H9 (cell line): ENCODE measurements around the gene CCDC68. TPM values are rescaled to one million over a fixed set of nuclear protein-coding genes. Genes with fewer than 3 reads are reported as not detected.

Experiments
- DNase-seq: peaks from one replicate; pipeline ENCODE4 v3.0.0-alpha.2; 2017
- H2AFZ ChIP-seq: one replicate; pipeline ENCODE4 v1.6.1; 2013; ENCODE audit warnings: mild to moderate bottlenecking, low read length, control low read depth, moderate library complexity
- H2AK5ac ChIP-seq: 2 replicates; pipeline ENCODE4 v1.6.1; 2013; ENCODE audit warnings: low read length, control low read depth, mixed read lengths; ENCODE audit not compliant: insufficient read length
- H2BK120ac ChIP-seq: one replicate; pipeline ENCODE4 v1.6.1; 2013; ENCODE audit warnings: low read depth, mild to moderate bottlenecking, low read length, control low read depth, inconsistent platforms; ENCODE audit not compliant: poor library complexity, severe bottlenecking
- H2BK12ac ChIP-seq: 2 replicates; pipeline ENCODE4 v1.6.1; 2013; ENCODE audit warnings: low read length, control low read depth, mixed read lengths, low read depth; ENCODE audit not compliant: insufficient read length
- H2BK15ac ChIP-seq: 2 replicates; pipeline ENCODE4 v1.6.1; 2013; ENCODE audit warnings: low read depth, low read length, control low read depth
- H2BK20ac ChIP-seq: one replicate; pipeline ENCODE4 v1.6.1; 2013; ENCODE audit warnings: low read depth, mild to moderate bottlenecking, low read length, control low read depth, inconsistent platforms; ENCODE audit not compliant: poor library complexity, severe bottlenecking
- H2BK5ac ChIP-seq: 2 replicates; pipeline ENCODE4 v1.6.1; 2013; ENCODE audit warnings: low read length, control low read depth, mixed read lengths; ENCODE audit not compliant: insufficient read length
- H3K14ac ChIP-seq: 2 replicates; pipeline ENCODE4 v1.6.1; 2013; ENCODE audit warnings: low read length, control low read depth; ENCODE audit not compliant: insufficient read depth
- H3K18ac ChIP-seq: 2 replicates; pipeline ENCODE4 v1.6.1; 2013; ENCODE audit warnings: low read depth, mild to moderate bottlenecking, mixed read lengths, low read length, control low read depth; ENCODE audit not compliant: insufficient read length
- H3K23ac ChIP-seq: 2 replicates; pipeline ENCODE4 v1.6.1; 2013; ENCODE audit warnings: low read length, control low read depth, mixed read lengths, low read depth; ENCODE audit not compliant: insufficient read length
- H3K23me2 ChIP-seq: 2 replicates; pipeline ENCODE4 v1.6.1; 2013; ENCODE audit warnings: low read depth, mild to moderate bottlenecking, mixed read lengths, low read length, control low read depth; ENCODE audit not compliant: insufficient read length, poor library complexity, severe bottlenecking
- H3K27ac ChIP-seq: 2 replicates; pipeline ENCODE4 v1.5.1; 2013; ENCODE audit warnings: low read length, control low read depth, mixed read lengths, low read depth; ENCODE audit not compliant: insufficient read length
- H3K27me3 ChIP-seq: 2 replicates; pipeline ENCODE4 v1.6.1; 2013; ENCODE audit warnings: low read length, control low read depth, inconsistent platforms; ENCODE audit not compliant: insufficient read depth
- H3K4ac ChIP-seq: 2 replicates; pipeline ENCODE4 v1.6.1; 2013; ENCODE audit warnings: low read depth, mild to moderate bottlenecking, control low read depth, inconsistent platforms, low read length, moderate library complexity
- H3K4me1 ChIP-seq: 2 replicates; pipeline ENCODE4 v1.6.1; 2013; ENCODE audit warnings: low read length, control low read depth, inconsistent platforms; ENCODE audit not compliant: insufficient read depth
- H3K4me2 ChIP-seq: 2 replicates; pipeline ENCODE4 v1.6.1; 2013; ENCODE audit warnings: low read length, control low read depth, mixed read lengths; ENCODE audit not compliant: insufficient read length, insufficient read depth
- H3K56ac ChIP-seq: 2 replicates; pipeline ENCODE4 v1.6.1; 2013; ENCODE audit warnings: low read depth, mild to moderate bottlenecking, mixed read lengths, low read length, control low read depth; ENCODE audit not compliant: insufficient read length
- H3K79me1 ChIP-seq: 2 replicates; pipeline ENCODE4 v1.6.1; 2013; ENCODE audit warnings: low read depth, mild to moderate bottlenecking, moderate library complexity, low read length, control low read depth, inconsistent platforms; ENCODE audit not compliant: insufficient read depth, poor library complexity, severe bottlenecking
- H3K79me2 ChIP-seq: 2 replicates; pipeline ENCODE4 v1.6.1; 2013; ENCODE audit warnings: low read length, control low read depth, inconsistent platforms; ENCODE audit not compliant: insufficient read depth
- H3K9ac ChIP-seq: 2 replicates; pipeline ENCODE4 v1.6.1; 2013; ENCODE audit warnings: low read length, control low read depth, mixed read lengths; ENCODE audit not compliant: insufficient read length; ENCODE audit errors: extremely low read depth
- H3K9me3 ChIP-seq: one replicate; pipeline ENCODE4 v1.6.1; 2013; ENCODE audit warnings: low read depth, low read length, inconsistent platforms; ENCODE audit not compliant: control insufficient read depth
- H3T11ph ChIP-seq: one replicate; pipeline ENCODE4 v1.6.1; 2013; ENCODE audit warnings: mild to moderate bottlenecking, low read length, control low read depth, inconsistent platforms
- H4K20me1 ChIP-seq: one replicate; pipeline ENCODE4 v1.6.1; 2013; ENCODE audit not compliant: control insufficient read depth, insufficient read length, insufficient read depth
- H4K5ac ChIP-seq: 2 replicates; pipeline ENCODE4 v1.6.1; 2013; ENCODE audit warnings: low read depth, mild to moderate bottlenecking, mixed read lengths, low read length, control low read depth; ENCODE audit not compliant: insufficient read length
- H4K8ac ChIP-seq: replicated peaks from 2 replicates; pipeline ENCODE4 v1.6.1; 2013; ENCODE audit warnings: low read length, control low read depth, mixed read lengths, low read depth; ENCODE audit not compliant: insufficient read length
- H4K91ac ChIP-seq: 2 replicates; pipeline ENCODE4 v1.6.1; 2013; ENCODE audit warnings: low read depth, mild to moderate bottlenecking, moderate library complexity, mixed read lengths, low read length, control low read depth; ENCODE audit not compliant: insufficient read length
- H3K27ac Mint-ChIP-seq, 3 experiments: 2 replicates in 2 of 3; 3 replicates in 1 of 3; pipeline ENCODE4 v1.8.0; 2020 to 2021; ENCODE audit warnings: mixed read lengths in 3 of 3, mild to moderate bottlenecking in 1 of 3, moderate library complexity in 1 of 3
- H3K27me3 Mint-ChIP-seq: 2 replicates; pipeline ENCODE4 v1.8.0; 2021; ENCODE audit warnings: low read depth, mild to moderate bottlenecking, moderate library complexity, mixed read lengths
- H3K36me3 Mint-ChIP-seq, 3 experiments: 2 replicates in 2 of 3; 3 replicates in 1 of 3; pipeline ENCODE4 v1.8.0; 2020 to 2021; ENCODE audit warnings: low read depth in 3 of 3, mixed read lengths in 3 of 3; ENCODE audit not compliant: insufficient read depth in 1 of 3
- H3K4me1 Mint-ChIP-seq, 2 experiments: 2 replicates each; pipeline ENCODE4 v1.8.0; 2020; ENCODE audit warnings: mixed read lengths in 2 of 2
- H3K4me3 Mint-ChIP-seq, 2 experiments: 2 replicates in 1 of 2; 3 replicates in 1 of 2; pipeline ENCODE4 v1.8.0; 2020 to 2021; ENCODE audit warnings: mild to moderate bottlenecking in 2 of 2, mixed read lengths in 2 of 2, moderate library complexity in 1 of 2
- H3K9me3 Mint-ChIP-seq, 2 experiments: 2 replicates in 1 of 2; 3 replicates in 1 of 2; pipeline ENCODE4 v1.8.0; 2020; ENCODE audit warnings: mild to moderate bottlenecking in 2 of 2, mixed read lengths in 2 of 2, moderate library complexity in 1 of 2
- WGBS: extraction: QIAGEN DNeasy Blood & Tissue Kit; methylation state at CpG from one replicate; pipeline ENCODE4 v1.1.7; 2013; ENCODE audit warnings: missing lambda C conversion rate, low lambda C conversion rate, mixed read lengths; ENCODE audit not compliant: insufficient read length; ENCODE audit errors: extremely low coverage; 5-methylcytosine and 5-hydroxymethylcytosine counted together
- total RNA-seq: library from RNA; stranded (reverse); gene quantifications from 2 replicates; pipeline ENCODE4 v1.2.1, GENCODE V29; 2021
- TF ChIP-seq, protein P1 (sequence below): fragments of 200-600 bp; sonication (generic); conservative IDR thresholded peaks from 3 replicates; pipeline ENCODE4 v1.8.0; 2021; ENCODE audit warnings: antibody characterized with exemption, mild to moderate bottlenecking

CCDC68 gene
- total RNA-seq, 1 experiment from 2014 or later, result not detected

- DNase-seq, result no peak
- WGBS, result no CpG with 5 or more reads among the region's 2 CpGs
- H3K9me3 Mint-ChIP-seq, result no peaks in the 10 kb centered on the region; a peak in 1 of 5 replicates
Measured at GRCh38 chr18:54878159-54878622, 81.1 kb downstream of the CCDC68 start.

More at GRCh38 chr18:54878159-54878622, 81.1 kb downstream of the CCDC68 start:
- TF ChIP-seq, protein P1, sequence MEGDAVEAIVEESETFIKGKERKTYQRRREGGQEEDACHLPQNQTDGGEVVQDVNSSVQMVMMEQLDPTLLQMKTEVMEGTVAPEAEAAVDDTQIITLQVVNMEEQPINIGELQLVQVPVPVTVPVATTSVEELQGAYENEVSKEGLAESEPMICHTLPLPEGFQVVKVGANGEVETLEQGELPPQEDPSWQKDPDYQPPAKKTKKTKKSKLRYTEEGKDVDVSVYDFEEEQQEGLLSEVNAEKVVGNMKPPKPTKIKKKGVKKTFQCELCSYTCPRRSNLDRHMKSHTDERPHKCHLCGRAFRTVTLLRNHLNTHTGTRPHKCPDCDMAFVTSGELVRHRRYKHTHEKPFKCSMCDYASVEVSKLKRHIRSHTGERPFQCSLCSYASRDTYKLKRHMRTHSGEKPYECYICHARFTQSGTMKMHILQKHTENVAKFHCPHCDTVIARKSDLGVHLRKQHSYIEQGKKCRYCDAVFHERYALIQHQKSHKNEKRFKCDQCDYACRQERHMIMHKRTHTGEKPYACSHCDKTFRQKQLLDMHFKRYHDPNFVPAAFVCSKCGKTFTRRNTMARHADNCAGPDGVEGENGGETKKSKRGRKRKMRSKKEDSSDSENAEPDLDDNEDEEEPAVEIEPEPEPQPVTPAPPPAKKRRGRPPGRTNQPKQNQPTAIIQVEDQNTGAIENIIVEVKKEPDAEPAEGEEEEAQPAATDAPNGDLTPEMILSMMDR, result no peak
- H3K14ac ChIP-seq, result no peak overlapping the region
- no peak overlapping the region for H4K91ac ChIP-seq
- no peak overlapping the region for H3K23ac ChIP-seq
- no peak overlapping the region for H3K9ac ChIP-seq
- H2BK12ac ChIP-seq, result no peak overlapping the region
- Mint-ChIP-seq H3K27ac (no peak overlapping the region), H3K4me1 (peaks cover 3% of the 10 kb centered on the region in 2 experiments), H3K4me3 (no peak overlapping the region), H3K36me3 (no peaks in the 10 kb centered on the region), H3K27me3 (peaks cover 6% of the 10 kb centered on the region; the same call in 1 of the 2 replicates)
- no peak overlapping the region for H3K18ac ChIP-seq
- H3K23me2 ChIP-seq, result no peaks in the 10 kb centered on the region
- no peak overlapping the region for H4K8ac ChIP-seq
- H3K27ac ChIP-seq, result no peak overlapping the region
- no peak overlapping the region for H2AK5ac ChIP-seq
- H2BK20ac ChIP-seq, result no peak overlapping the region
- no peaks in the 10 kb centered on the region for H3K9me3 ChIP-seq
- H2BK120ac ChIP-seq, result no peak overlapping the region
- no peak overlapping the region for H3K4ac ChIP-seq
- no peak overlapping the region for H3K56ac ChIP-seq
- H3K79me1 ChIP-seq, result no peaks in the 10 kb centered on the region
- H2BK5ac ChIP-seq, result no peak overlapping the region
- H3K4me1 ChIP-seq, result no peaks in the 10 kb centered on the region
- no peaks in the 10 kb centered on the region for H3K27me3 ChIP-seq
- no peak overlapping the region for H2BK15ac ChIP-seq
- H3K79me2 ChIP-seq, result no peaks in the 10 kb centered on the region
- H3T11ph ChIP-seq, result no peak overlapping the region
- H3K4me2 ChIP-seq, result no peak overlapping the region
- no peak overlapping the region for H4K5ac ChIP-seq
- H4K20me1 ChIP-seq, result no peaks in the 10 kb centered on the region
- no peak overlapping the region for H2AFZ ChIP-seq
